Epithelial cell of proximal tubule (primary cell): ENCODE measurements around the gene SND1. TPM values are rescaled to one million over a fixed set of nuclear protein-coding genes. Genes with fewer than 3 reads are reported as not detected.

ENCODE experiments used
- DNase-seq: peaks from one replicate; pipeline ENCODE4 v3.0.0-alpha.2; 2011; ENCODE audit warnings: low read depth
- H3K4me3 ChIP-seq: 2 replicates; pipeline ENCODE4 v1.5.1; 2011; ENCODE audit warnings: low read depth, mild to moderate bottlenecking, low read length
- total RNA-seq: library from RNA; depleted of rRNA; stranded (reverse); fragments of >200 nt; gene quantifications from 2 replicates; pipeline ENCODE4 v1.2.3, GENCODE V29; 2015
- TF ChIP-seq, protein P1 (sequence below): conservative IDR thresholded peaks from 2 replicates; pipeline ENCODE4 v1.5.1; 2012; ENCODE audit warnings: low read depth, mild to moderate bottlenecking, low read length

SND1 gene
- total RNA-seq, 1 donor from 2014 or later: 122 TPM

DNA sequence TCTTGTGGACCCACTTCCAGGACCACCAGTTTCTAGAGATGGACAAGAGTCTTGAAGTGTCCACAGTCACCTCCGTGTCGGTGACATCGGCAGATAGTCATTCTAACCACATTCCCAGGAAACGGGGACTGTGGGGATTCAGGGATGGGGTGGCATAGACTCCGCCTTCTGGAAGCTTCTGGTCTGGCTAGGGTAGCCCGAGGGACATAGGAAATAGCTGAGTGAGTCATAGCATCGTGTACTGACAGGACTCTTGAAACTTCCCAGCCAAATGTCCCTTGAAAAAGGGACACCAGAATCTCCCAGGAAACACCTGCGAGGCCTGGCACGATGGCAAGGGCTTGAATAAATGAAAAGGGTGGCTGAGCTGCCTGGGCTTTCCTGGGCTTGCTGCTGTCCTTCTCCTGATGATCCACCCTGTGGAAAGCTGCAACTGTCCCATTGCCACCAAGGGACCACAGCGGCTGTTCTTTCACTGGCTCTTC is 463.4 kb downstream of the SND1 start:
- no peak for DNase-seq
- TF ChIP-seq, protein P1, sequence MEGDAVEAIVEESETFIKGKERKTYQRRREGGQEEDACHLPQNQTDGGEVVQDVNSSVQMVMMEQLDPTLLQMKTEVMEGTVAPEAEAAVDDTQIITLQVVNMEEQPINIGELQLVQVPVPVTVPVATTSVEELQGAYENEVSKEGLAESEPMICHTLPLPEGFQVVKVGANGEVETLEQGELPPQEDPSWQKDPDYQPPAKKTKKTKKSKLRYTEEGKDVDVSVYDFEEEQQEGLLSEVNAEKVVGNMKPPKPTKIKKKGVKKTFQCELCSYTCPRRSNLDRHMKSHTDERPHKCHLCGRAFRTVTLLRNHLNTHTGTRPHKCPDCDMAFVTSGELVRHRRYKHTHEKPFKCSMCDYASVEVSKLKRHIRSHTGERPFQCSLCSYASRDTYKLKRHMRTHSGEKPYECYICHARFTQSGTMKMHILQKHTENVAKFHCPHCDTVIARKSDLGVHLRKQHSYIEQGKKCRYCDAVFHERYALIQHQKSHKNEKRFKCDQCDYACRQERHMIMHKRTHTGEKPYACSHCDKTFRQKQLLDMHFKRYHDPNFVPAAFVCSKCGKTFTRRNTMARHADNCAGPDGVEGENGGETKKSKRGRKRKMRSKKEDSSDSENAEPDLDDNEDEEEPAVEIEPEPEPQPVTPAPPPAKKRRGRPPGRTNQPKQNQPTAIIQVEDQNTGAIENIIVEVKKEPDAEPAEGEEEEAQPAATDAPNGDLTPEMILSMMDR: no peak

DNA sequence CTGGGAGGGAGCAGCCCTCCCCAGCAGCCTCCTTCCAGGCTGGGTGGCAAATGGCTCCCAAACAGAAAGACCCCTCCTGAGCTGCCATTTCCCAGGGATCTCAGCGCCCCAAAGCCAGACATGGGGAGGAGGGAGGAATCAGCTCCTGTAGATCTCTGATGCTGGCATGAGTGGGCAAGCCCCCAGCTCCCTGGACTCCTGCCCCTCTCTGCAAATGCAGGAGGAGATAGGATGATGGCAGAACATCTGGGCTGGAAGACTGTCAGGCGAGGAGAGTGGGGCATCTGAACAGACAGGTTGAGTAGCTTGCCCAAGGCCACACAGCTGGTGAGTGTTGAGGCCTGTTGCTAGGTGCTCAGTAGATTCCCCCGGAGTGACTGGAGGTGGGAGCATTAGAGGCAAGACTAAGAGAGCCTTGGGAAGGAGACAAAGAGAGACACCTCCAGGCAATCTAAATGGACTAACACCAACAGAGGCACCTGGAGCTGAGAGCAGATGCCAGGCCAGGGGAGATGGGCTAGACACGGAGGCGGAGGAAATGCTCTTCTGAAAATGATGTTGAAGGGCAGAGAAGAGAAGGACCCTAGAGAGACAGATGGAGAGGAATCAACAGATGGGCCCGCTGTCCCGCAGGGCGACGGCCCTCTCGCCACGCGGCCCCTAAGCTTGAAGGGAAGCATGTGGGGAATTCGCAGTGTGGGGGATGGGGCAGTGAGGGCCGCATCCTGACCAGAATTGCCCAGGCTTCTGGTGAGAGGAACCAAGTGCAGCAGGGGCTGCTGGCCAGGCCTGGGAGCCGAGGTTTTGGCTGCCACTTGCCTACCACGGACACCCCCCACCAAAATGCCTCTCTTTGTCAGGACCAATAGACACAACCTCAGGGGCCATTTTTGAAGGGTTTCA is 464.1 kb downstream of the SND1 start:
- TF ChIP-seq, protein P1: no peak
- H3K4me3 ChIP-seq: no peak overlapping the region
- no peak for DNase-seq

More for the DNA sequence above, 463.4 kb downstream of the SND1 start:
- H3K4me3 ChIP-seq: no peak overlapping the region

DNA sequence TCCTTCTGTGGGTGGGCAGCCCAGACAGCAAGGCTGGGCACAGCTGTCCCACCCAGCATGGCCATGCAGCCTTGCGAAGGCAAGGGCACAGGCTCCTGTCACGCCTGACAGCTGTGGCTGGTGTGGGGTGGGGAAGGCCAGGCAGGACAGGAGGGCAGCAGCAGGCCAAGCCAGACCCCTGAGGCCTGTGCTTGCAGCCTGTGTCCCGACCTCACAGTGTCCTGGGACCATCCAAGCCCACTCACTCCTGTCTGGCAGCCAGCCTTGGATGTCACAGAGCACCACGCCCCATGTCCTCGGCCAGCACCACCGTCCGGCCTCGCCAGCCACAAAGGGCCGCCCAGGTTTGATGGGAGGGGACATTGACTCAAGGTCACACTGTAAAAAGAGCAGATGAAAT is 464.7 kb downstream of the SND1 start:
- TF ChIP-seq, protein P1: no peak
- DNase-seq: no peak
- no peak overlapping the region for H3K4me3 ChIP-seq

DNA sequence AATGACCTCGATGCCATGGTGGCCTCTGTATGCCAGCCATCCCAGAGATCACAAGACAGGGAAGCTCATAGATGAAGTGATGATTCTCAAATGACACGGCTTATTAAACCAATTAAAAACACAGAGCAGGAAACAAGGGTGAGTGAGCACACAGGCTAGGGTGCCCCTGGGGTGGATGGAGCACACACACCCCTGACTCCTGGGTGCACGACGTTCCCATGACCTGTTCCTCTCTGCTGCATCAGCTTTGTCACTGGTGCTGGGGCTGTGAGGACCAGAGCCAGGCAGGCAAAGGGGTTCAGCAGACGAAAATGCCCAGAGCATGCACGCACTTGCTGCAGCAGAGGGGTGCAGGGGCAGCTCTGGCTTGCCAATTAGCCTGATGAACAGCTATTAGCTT is 465.7 kb downstream of the SND1 start:
- DNase-seq: no peak
- H3K4me3 ChIP-seq: no peak overlapping the region
- TF ChIP-seq, protein P1: no peak

DNA sequence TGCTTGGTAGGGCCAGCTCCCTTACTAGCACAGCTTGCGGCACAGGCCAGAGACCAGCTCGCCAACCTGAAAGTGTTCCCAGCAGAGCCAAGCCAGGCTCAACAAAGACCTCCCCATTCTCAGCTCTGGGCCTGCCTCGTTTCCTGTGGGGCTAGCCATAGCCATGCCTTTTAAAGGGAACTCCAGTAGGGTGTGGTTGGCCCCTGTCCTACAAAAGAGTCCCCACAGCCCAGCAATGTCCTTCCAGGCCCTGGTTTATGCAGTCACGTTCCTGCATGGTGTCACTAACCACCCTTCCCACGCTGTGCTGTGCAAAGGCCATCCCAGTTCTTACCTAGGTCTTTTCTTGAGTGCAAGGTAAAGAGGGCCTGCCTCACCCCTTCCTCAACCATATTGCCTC is 467.0 kb downstream of the SND1 start:
- no peak for DNase-seq
- TF ChIP-seq, protein P1: no peak
- no peak overlapping the region for H3K4me3 ChIP-seq

DNA sequence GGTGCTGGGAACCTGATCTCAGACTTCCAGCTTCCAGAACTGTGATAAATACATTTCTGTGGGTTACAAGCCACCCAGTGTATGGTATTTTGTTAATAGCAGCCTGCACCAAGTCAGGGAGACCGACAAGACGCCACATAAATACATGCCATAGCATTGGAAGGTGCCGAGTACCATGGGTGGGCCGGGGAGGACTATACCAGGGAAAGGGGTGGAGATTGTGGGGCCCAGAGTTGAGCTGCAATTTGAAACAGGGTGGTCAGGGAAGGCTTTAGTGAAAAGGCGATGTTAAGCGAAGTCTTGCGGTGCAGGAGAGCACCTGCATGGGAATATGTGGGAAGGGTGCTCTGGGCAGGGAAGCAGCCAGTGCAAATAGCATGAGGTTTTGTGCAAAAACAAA is 468.1 kb downstream of the SND1 start:
- TF ChIP-seq, protein P1: no peak
- no peak overlapping the region for H3K4me3 ChIP-seq
- DNase-seq: no peak
